HG02840 (cell line): ENCODE measurements around the gene LONP1.
"Not testable (repeated sequence)": the region's sequence is repeated elsewhere in the genome, so short reads cannot be mapped to it uniquely, and the experiment has no call there.

ENCODE experiments used
- ATAC-seq: cut with Tn5 transposase; IDR thresholded peaks from one replicate; pipeline ENCODE4 v1.9.1; 2021; ENCODE audit warnings: mild to moderate bottlenecking, moderate library complexity, moderate number of reproducible peaks; ENCODE audit not compliant: unreplicated experiment, low FRiP score

The LONP1 gene

DNA sequence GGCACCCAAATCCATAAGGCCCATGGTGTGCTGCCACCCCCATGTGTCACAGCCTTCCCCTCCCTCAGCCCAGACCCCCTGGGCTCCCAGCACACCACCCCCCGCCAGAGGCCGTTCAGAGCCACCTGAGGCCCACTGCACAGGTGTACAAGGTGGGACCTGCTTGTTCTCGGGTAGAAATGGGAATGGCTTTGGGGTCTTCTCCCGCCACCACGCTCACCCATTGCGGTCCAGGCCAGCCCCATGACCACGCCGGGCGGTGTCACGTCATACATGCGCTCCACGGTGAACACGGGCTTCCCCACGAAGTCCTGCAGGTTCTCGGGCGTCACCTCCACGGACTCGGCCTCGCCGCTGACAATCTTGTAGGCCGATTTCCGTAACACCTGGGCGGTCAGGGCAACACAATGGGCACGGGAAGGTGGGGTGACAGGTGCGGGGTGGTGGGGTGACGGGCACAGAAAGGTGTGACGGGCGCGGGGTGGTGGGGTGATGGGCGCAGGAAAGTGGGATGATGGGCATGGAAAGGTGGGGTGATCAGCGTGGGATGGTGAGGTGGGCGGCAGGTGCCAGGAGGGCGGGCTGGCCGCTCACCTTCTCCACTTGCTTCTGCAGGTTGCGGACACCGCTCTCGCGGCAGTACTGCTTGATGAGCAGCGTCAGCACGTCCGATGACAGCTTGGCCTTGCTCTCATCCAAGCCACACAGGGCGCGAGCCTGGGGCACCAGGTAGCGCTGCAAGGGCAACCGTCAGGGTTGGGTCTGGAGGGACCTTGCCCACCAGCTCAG is 25.6 kb downstream of the LONP1 start:
- ATAC-seq, result no peak

DNA sequence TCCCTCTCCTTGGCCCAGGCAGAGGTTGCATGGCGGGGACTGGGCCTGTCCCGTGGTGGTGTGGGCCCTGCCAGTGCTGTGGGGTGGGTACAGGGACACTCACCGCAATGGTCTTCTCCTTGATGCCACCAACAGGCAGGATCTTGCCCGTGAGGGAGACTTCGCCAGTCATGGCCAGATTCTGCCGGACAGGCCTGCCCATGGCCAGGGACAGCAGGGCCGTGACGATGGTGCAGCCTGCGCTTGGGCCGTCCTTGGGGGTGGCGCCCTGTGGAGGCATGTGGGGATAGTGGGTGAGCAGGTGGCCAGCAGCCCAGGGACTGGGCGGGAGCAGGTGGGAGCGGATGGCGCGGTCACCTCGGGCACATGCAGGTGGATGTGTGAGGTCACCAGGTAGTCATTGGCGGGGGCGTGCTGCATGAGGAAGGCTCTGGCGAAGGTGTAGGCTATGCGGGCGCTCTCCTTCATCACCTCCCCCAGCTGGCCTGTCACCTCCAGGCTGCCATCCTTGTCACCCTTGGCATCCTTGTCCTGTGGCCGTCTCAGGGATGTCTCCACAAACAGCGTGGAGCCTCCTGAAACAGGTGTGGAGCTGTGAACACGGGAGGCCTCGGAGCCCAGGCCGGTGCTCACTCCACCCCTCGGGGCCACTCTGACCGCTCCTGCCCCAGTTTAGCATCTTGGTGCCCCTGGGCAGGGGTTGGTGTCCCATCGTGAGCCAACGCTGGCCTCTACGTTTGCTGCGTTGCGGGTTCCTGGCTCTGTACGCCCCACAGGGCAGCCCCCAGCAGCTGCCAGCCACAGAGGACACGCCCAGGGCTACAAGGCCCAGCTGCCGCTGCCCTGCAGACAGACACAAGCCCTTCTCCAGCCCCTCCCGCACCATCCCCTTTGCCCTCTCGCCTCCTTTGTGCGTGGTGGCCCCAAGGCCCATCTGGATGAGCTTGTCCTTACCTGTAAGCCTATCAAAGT is 26.5 kb downstream of the LONP1 start:
- no peak for ATAC-seq

DNA sequence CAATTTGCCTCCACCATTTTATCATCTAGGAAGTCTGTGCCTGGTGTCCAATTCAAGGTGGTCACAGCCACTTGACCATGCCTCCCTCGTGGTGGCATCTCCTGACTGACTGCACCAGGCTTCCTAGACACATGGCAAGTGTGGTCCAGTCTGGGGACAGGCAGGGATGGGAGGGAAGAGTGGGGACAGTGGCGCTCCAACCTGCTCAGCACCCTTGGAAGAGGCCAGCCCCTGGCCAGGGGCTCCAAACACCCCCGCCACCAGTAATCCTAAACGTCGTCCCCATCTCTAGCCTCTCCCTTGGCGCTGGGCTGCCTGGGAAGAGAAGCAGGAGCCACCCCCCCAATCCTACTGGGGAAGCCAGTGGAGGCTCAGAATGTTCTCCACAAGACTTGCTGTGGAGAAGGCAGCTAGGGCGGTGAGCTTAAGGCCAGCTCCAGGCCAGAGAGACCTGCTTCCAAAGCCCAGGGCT is 27.2 kb downstream of the LONP1 start:
- no peak for ATAC-seq

DNA sequence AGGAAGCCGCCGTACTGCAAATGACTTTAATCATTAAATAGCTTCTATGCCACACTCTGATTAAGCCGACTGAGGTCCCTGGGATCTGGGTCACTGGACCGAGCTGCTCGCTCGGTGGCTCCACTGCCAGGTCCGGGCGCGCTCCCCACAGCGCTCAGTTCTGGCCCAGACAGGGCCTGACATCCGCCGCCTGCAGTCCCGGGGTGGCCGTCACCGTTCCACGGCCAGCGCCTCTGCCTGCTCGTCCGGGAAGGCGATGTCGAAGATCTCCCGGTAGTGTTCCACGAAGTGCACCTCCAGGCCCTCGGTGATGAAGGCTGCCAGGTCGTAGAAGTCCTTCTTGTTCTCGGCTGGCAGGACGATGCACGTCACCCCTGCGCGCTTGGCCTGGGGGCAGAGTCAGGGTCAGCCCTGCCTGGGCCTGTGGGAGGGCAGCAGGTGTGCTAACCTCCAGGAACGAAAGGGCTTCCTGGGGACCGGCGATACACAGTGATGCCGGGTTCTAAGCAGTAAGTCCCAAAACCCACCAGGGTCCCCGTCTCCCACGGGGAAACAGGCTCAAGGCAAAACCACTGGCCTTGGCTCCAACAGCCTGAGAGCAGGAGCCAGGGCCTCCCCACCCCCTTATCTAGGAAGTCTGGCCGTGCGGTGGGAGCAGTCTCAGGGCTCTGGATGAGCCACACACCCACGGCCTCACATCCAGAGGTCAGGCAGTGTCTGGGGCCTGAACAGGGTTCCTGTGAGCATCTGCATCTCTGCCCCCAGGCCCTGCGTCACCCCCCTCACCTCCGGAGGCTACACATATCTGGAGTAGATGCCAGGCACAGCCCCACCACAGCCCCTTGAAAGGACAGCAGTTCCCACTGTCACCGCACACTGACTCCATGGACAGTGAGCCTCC is 27.9 kb downstream of the LONP1 start:
- ATAC-seq, result no peak

DNA sequence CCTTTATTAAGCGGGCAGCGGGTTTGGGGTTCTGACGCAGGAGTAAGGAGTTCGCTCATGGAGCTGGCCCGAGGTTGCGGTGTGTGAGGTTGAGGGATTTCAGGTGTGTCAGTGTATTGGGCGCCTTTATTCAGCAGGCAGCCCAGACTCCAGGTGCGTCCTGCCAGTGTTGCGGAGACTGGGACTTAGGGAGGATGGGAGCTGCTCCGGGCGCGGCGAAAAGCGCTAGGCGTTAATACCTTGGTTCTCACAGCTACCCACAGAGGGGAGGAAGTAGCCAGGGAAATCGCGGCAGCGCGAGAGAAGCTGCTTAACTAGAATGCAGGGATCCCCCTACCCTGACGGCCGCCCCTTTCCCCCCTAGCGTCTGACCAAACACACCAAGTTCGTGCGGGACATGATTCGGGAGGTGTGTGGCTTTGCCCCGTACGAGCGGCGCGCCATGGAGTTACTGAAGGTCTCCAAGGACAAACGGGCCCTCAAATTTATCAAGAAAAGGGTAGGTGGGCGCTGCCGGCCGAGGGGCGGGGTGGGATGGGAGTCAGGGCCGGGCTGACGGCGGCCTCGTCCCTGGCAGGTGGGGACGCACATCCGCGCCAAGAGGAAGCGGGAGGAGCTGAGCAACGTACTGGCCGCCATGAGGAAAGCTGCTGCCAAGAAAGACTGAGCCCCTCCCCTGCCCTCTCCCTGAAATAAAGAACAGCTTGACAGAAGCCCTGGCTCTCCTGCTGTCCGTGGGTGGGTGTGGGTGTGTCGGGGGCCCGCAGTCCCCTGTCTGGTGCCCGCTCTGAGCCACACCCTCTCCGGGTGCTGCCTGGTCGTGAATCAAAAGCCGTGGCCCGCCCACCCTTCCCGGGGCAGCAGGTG is 28.8 kb downstream of the LONP1 start:
- ATAC-seq, result no peak

DNA sequence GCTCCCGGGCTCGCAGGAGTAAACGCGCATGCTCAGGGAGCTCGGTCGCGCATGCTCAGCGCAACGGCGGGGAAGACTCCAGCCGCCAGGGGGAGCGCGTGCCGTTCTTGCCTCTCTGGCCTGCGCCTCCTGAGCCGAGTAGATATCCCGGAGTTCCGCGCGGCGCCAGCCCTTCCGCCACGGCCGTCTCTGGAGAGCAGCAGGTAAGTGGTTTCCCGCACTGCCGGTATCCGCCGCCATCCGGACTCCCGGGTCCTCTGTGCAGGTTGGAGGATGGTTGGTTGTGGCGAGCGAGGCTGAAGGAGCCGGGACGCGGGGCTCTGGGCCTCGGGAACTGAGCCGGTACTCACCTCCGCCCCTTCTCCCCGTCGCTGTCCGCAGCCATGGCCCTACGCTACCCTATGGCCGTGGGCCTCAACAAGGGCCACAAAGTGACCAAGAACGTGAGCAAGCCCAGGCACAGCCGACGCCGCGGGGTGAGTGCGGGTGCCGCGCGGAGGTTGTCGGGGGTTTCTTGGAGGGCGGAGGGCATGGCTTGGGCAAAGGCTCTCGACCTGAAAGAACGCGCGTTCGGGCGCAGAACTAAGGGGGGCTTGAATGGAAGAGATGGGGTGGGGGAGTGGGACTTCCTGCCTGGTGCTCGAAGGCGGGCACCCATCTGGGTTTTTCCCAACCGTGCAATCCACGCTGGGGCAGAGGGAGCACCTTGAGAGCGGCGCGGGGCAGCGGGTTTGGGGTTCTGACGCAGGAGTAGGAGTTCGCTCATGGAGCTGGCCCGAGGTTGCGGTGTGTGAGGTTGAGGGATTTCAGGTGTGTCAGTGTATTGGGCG is 29.6 kb downstream of the LONP1 start, which contains the start of gene RPL36:
RPL36 (plus strand) TSS at position 171 of the 830 bp plus-strand sequence; CDS start at position 384, 213 bp downstream.
- peak; percentile 44 for ATAC-seq

DNA sequence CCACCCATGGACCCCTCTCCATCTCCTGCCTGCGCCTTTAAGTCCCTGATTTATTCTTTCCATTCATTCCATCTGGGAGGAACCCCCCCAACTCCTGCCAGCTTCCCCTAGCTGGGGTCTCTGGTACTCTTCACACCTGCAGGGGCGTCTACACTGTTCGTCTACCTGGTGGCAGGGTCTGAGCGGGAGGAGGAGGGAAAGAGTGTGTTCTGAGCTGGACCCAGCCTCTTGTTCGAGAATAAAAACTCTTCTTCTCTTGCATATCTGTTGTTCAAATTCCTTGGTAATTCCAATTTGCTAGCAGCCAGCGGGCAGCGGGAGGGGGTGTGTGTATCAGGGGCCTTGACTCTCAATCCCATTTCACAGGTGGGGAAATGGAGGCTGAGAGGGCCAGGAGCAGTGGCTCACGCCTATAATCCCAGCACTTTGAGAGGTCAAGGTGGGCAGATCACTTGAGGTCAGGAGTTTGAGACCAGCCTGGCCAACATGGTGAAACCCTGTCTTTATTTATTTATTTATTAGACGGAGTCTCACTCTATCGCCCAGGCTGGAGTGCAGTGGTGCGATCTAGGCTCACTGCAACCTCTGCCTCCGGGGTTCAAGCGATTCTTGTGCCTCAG is 31.6 kb downstream of the LONP1 start:
- not testable (repeated sequence) for ATAC-seq

DNA sequence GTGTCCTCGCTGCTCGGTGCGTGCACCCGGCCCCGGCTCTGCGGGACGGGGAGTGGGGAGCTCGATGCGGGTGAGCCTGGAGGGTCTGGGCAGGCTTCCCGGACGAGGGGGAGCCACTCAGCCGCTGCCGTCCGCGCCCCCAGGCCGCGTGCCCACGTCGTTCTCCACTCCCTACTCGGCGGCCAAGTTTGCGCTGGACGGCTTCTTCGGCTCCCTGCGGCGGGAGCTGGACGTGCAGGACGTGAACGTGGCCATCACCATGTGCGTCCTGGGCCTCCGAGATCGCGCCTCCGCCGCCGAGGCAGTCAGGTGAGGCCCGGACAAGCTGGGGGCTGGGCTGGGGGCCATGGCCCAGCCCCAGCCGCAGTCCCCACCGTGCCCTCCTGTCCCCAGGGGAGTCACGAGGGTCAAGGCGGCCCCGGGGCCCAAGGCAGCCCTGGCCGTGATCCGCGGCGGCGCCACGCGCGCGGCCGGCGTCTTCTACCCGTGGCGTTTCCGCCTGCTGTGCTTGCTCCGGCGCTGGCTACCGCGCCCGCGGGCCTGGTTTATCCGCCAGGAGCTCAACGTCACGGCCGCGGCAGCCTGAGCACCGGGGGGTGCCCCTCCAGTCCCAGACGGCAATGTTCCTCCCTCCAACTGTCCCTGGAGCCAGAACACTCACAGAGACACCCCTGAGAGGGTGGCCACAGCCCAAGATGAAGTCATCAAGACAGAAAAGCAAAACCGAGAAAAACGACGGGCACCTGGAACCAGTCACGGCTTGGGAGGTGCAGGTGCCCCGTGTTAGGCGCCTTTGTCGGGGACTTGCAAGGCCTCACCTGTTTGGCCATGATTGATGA is 32.4 kb downstream of the LONP1 start:
- no peak for ATAC-seq

DNA sequence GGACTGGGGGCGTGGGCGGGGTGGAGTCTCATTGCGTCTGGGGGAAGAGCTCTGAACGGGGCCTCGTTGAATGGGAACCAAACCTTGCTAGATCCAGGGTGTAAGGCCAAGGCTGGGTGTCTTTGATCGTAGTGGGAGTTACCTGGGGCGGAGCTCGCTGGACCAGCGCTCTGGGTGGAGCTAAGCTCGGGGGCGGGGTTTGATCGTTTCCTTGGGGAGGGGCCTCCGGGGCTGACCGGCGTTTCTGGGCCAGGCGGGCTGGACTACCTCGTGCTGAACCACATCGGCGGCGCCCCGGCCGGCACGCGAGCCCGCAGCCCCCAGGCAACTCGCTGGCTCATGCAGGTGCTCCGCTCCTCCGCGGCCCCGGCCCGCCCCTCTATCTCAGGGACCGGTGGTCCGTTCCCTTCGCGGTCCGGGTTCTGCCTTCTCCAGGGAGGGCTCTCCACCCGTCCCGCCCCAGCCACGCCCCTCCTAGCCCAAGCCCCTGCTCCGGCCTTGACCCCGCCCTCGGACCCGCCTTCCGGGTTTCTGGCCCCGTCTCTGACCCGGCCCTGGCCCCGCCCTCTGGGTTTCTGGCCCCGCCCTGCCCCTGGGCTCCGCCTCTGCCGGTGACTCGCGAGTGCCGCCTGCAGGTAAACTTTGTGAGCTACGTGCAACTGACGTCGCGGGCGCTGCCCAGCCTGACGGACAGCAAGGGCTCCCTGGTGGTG is 33.1 kb downstream of the LONP1 start:
- peak; percentile 45 for ATAC-seq

DNA sequence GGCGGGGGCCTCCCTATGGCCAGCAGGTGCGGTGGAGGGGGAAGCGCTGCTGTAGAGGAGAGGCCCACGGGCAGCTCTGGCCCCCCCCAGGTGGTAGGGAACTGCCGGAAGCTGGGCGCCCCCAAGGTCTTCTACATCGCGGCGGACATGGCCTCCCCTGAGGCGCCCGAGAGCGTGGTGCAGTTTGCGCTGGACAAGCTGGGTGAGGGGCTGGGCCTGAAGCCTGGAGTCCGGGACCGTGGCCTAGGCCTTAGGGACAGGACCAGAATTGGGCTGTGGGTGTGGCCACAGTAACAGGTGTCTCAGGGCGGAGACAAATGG is 33.7 kb downstream of the LONP1 start:
- no peak for ATAC-seq

DNA sequence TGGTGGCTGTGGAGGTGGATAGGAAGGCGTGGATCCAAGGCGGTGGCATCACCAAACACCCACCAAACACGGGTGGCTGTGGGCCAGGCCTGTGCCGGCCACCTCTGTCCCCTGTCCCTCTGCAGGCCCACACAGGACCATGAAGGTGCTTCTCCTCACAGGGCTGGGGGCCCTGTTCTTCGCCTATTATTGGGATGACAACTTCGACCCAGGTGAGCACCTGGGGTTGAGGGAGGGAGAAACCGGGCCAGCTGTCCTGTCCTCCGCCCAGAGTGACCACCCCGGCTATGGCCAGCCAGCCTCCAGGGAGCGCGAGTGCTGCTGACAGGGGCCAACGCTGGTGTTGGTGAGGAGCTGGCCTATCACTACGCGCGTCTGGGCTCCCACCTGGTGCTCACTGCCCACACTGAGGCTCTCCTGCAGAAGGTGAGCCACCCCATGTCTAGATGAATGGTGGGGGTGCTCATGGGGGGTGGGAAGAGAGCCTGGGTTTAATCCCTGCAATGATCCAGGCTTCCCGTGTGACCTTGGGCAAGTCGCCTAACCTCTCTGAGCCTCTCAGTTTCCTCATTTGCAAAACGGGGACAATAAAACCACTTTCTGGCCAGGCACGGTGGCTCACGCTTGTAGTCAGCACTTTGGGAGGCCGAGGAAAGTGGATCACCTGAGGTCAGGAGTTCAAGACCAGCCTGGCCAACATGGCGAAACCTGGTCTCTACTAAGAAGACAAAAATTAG is 35.1 kb downstream of the LONP1 start:
- ATAC-seq, result no peak

DNA sequence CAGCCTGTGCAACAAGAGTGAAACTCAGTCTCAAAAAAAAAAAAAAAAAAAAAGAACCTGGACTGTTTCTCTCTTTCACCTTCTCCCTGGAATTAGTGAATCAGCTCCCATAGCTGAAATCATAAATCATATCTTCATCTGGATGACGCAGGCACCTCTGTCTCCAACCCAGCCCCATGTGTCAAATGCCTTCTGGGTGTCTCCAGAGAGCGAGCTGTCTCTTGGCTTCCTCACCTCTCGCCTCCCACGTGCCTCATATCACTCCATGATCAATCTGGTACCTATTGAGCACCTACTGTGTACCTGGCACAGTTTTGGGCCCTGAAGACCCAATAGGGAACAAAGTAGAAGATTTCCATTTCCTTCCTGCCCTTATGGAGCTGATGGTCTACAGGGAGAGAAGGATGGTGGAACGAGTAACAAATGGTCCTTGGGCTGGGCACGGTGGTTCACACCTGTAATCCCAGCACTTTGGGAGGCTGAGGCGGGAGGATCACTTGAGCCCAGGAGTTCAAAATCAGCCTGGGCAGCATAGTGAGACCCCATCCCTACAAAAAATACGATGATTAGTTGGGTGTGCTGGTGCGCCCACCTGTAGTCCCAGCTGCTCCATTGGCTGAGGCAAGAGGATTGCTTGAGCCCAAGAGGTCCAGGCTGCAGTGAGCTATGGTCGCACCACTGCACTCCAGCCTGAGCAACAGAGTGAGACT is 36.6 kb downstream of the LONP1 start:
- no peak for ATAC-seq

DNA sequence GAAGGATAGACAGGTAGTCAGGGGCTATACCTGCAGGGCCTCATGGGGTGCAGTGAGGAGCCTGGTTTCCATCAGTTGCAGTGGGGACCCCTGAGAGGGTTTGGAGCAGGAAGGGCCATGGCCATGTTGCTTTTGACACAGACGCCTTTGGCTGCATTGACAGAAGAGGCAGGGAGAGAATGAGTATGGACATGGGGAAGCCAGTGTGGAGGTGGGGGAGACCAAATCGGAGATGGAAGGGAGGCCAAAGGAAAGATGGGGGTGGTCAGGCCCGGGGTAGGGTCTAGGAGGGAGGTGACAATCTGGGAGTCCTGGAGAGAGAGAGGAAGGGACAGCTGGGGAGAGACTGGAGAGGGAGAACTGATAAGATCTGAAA is 37.9 kb downstream of the LONP1 start:
- no peak for ATAC-seq

DNA sequence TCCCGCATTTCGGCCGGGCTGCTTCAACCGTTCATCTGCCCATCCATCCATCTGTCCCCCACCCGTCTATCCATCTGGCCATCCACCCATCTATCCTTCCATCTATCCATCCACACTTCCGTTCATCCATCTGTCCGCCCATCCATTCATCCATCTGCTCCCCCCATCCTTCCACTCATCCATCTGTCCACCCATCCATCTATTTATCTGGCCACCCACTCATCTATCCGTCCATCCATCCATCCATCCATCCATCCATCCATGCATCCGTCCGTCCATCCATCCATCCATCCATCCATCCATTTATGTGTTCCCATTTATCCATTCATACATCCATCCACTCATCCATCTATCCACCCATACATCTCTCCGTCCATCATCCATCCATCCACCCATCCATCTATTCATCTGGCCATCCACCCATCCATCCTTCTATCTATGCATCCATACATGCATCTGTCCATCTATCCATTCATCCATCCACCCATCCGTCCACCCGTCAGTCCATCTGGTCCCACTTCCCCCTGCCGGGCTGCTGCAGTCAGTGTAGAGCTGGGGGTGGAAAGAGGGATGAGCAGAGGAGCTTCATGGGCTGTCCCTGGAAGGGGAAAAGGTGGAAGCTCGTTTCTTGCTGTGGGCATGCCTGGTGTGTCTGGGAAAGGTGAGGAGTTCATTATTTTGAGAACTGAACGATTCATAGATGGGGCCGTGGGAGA is 38.4 kb downstream of the LONP1 start:
- ATAC-seq, result no peak
